ENCODE measurements around the gene PCYT2. TPM values are rescaled to one million over a fixed set of nuclear protein-coding genes. Genes with fewer than 3 reads are reported as not detected.

The PCYT2 gene
- total and polyA plus RNA-seq, 9 of the 15 experiments (the other 6 are each of a cell fraction or from before 2014, with no cell fraction given) = 0.92 to 134 (median 82.5) TPM

GRCh38 chr17:81926451-81927151 is 15.4 kb upstream of the PCYT2 start (continued):
- peak; percentile 68; the same call in 1 of the 2 replicates for TF ChIP-seq TFAP4 (CRISPR knock-in tag; IDR thresholded peaks at IDR 0.05; ENCODE audit: borderline replicate concordance)
- no peak; the same call in 1 of the 2 replicates for TF ChIP-seq ZNF57 (CRISPR knock-in tag; IDR thresholded peaks at IDR 0.05)
- no peak for TF ChIP-seq TAF9B (IDR thresholded peaks at IDR 0.05; ENCODE audit: partially characterized antibody)
- TF ChIP-seq MAX (CRISPR knock-in tag; IDR thresholded peaks at IDR 0.05) = peak; percentile 22; the same call in 1 of the 2 replicates
- TF ChIP-seq MNT (conservative IDR thresholded peaks at IDR 0.05) = peak; percentile 57 to 80
- TF ChIP-seq RBM25 (IDR thresholded peaks at IDR 0.05; ENCODE audit: low read depth, low read length, severe bottlenecking) = no peak
- TF ChIP-seq MLLT1 (IDR thresholded peaks at IDR 0.05) = peak in 1 of 2 experiments; percentile 72; a peak in 1 of 4 replicates
- TF ChIP-seq ZNF551 (CRISPR knock-in tag; IDR thresholded peaks at IDR 0.05) = no peak
- TF ChIP-seq ZNF316 (IDR thresholded peaks at IDR 0.05) = peak; percentile 99
- TF ChIP-seq TAF15 (IDR thresholded peaks at IDR 0.05; ENCODE audit: low read depth, low read length) = no peak
- peak; percentile 31 for TF ChIP-seq BRD9 (IDR thresholded peaks at IDR 0.05; ENCODE audit: low read depth, partially characterized antibody)
- TF ChIP-seq ZBTB17 (CRISPR knock-in tag; IDR thresholded peaks at IDR 0.05) = peak; percentile 92
- TF ChIP-seq IFI16 (CRISPR knock-in tag; IDR thresholded peaks at IDR 0.05) = no peak
- no peak for TF ChIP-seq NFRKB (IDR thresholded peaks at IDR 0.05; ENCODE audit: low read depth)
- peak; percentile 58 for TF ChIP-seq EGR1 (conservative IDR thresholded peaks at IDR 0.05)
- TF ChIP-seq SMAD1 (IDR thresholded peaks at IDR 0.05; ENCODE audit: low read depth, low read length, partially characterized antibody) = no peak
- no peak for TF ChIP-seq POLR3A (IDR thresholded peaks at IDR 0.05; ENCODE audit: borderline replicate concordance, extremely low read depth, insufficient read depth, insufficient read length)
- TF ChIP-seq JUN (IDR thresholded peaks at IDR 0.05; ENCODE audit: borderline replicate concordance, low read depth, low read length) = peak; percentile 81
- no peak for TF ChIP-seq JUN (CRISPR knock-in tag; IDR thresholded peaks at IDR 0.05; ENCODE audit: borderline replicate concordance)
- TF ChIP-seq PHF8 (IDR thresholded peaks at IDR 0.05; ENCODE audit: borderline replicate concordance, low read length) = peak; percentile 37; the same call in 1 of the 2 replicates
- no peak for TF ChIP-seq TEAD2 (tag; IDR thresholded peaks at IDR 0.05)
- TF ChIP-seq ZNF644 (tag; IDR thresholded peaks at IDR 0.05; ENCODE audit: low read depth) = no peak
- TF ChIP-seq STAT5A (IDR thresholded peaks at IDR 0.05; ENCODE audit: borderline replicate concordance, low read length) = no peak
- TF ChIP-seq SETDB1 (IDR thresholded peaks at IDR 0.05; ENCODE audit: low read length) = no peak
